ENCODE data around the gene MED27.

The MED27 gene

DNA sequence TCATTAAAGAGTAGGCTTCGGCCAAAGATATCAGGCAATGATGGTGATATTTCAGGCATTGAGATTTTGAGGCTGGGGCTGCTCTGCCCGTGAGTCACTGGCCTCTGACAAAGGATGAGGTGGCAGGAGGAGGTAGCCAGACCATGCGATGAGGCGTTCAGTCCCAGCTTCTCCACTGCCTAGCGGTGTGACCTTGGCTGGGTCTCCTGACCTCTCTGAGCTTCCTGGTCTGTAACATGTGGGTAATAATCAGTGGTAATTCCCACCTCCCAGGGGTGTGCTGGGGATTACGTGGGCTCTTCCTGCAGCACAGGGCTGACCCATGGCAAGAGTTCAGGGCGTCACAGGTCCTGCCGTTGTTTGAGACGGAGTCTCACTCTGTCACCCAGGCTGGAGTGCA, 266.6 kb downstream of the MED27 start:
- CTCF ChIA-PET, result no interaction called here
- H3K4me3 ChIP-seq (ENCODE audit: low read depth, low read length), result no peak overlapping the region
- DNase-seq (ENCODE audit: low read depth, low spot score), result no peak

DNA sequence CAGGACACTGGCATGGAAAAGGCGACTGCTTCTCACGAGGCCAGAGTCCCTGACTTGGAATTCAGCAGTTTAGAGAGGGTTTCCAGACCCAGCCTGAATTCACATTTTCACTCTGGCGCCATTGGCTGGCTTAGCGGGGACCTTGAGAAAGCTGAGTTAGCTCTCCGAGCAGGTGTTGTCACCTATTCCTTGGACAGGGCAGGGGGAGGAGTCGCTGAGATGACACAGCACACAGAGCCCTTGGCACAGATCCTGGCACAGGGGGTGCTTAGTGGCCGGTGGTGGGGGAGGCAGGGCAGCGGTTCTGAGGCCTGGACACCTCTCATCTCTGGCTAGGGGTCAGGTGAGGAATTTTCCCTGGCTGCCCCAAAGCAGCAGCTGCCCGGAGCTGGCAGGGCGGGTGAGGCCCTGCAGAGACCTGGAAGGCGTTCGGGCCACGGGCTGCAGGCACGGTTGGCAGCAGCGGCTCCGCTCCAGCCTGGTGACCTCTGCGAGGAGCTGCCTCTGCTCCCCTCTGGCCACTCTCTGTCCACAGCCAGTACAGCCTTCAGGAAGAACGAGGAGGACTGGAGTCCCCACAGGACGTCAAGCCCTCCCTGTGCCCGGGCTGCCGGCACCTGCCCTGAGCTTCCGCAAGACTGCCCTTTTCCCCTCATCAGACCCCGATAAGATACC, 267.4 kb downstream of the MED27 start:
- TF ChIP-seq, protein P1, sequence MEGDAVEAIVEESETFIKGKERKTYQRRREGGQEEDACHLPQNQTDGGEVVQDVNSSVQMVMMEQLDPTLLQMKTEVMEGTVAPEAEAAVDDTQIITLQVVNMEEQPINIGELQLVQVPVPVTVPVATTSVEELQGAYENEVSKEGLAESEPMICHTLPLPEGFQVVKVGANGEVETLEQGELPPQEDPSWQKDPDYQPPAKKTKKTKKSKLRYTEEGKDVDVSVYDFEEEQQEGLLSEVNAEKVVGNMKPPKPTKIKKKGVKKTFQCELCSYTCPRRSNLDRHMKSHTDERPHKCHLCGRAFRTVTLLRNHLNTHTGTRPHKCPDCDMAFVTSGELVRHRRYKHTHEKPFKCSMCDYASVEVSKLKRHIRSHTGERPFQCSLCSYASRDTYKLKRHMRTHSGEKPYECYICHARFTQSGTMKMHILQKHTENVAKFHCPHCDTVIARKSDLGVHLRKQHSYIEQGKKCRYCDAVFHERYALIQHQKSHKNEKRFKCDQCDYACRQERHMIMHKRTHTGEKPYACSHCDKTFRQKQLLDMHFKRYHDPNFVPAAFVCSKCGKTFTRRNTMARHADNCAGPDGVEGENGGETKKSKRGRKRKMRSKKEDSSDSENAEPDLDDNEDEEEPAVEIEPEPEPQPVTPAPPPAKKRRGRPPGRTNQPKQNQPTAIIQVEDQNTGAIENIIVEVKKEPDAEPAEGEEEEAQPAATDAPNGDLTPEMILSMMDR (IDR thresholded peaks at IDR 0.05; ENCODE audit: insufficient read depth, low read length, missing control alignments), result no peak
- POLR2A ChIA-PET, result no interaction called here
- CTCF ChIA-PET, result interaction anchor here (1.0 kb wide), 1 partner anchor 423 kb away, joined by 3 read pairs; no protein-coding TSS in a partner anchor
- no peak overlapping the region for H3K4me3 ChIP-seq (ENCODE audit: low read depth, low read length)
- DNase-seq (ENCODE audit: low read depth, low spot score), result no peak

More for the DNA sequence above, 266.6 kb downstream of the MED27 start:
- POLR2A ChIA-PET, result no interaction called here
- TF ChIP-seq, protein P1 (IDR thresholded peaks at IDR 0.05; ENCODE audit: insufficient read depth, low read length, missing control alignments), result no peak

DNA sequence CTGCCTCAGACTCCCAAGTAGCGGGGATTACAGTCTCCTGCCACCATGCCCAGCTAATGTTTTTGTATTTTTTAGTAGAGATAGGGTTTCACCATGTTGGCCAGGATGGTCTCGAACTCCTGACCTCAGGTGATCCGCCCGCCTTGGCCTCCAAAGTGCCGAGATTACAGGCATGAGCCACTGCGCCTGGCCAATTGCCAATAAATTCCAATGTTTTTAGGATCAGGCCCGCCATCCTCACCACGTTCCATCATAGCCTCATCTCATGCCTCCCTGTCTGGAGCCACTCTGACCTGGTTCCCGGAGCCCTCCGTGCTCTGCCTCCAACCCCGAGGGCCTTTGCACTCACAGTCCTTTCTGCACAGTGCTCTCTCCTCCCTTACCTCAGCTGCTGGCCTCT, 268.3 kb downstream of the MED27 start:
- ChIA-PET POLR2A (no interaction called here), CTCF (interaction anchor here (1.0 kb wide), 1 partner anchor 424 kb away, joined by 3 read pairs; no protein-coding TSS in a partner anchor)
- no peak for DNase-seq (ENCODE audit: low read depth, low spot score)
- H3K4me3 ChIP-seq (ENCODE audit: low read depth, low read length), result no peak overlapping the region
- TF ChIP-seq, protein P1 (IDR thresholded peaks at IDR 0.05; ENCODE audit: insufficient read depth, low read length, missing control alignments), result no peak

DNA sequence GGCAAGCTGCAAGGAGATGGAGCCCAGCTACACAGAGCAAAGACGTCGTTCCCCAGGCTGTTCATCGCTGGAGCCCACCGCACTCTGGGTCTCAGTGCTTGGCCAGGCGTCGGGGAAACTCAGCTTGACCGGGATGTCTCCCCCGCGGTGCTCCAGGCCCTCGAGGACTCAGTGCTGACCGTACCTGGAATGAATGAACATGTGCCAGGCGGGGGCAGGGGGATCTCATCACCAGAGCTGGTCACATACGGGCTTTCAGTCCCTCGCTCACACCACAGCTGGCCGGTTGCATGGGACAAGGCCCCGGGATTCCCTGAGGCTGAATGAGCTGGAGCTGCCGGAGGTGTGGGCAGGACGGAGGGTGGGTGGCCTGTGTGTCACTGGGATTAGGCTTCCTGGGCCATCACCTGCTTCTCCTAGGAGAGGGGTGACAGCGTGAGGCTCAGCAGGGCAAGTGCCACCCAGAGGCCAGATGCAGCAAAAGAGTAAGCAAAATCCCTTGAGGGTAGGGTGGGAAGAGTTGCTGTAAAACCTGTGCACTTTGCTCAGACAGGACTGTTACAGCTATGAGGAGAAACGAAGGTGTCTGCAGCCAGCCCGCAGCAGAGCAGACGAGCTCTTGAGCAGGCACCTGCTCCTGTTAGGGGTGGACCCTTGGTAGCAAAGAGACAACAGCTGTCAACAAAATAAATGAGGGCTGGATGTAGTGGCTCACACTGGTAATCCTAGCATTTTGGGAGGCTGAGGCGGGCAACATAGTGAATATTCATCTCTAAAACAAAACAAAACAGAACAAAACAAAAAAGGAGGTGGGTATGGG, 269.1 kb downstream of the MED27 start:
- POLR2A ChIA-PET, result no interaction called here
- CTCF ChIA-PET, result interaction anchor here (1.0 kb wide), 1 partner anchor 442 kb away, joined by 3 read pairs; no protein-coding TSS in a partner anchor
- no peak for DNase-seq (ENCODE audit: low read depth, low spot score)
- H3K4me3 ChIP-seq (ENCODE audit: low read depth, low read length), result no peak overlapping the region
- TF ChIP-seq, protein P1 (IDR thresholded peaks at IDR 0.05; ENCODE audit: insufficient read depth, low read length, missing control alignments), result no peak

All from AG04449 (cell line).